Fibroblast of lung (primary cell): ENCODE data around the gene ZNF490. TPM values are rescaled to one million over a fixed set of nuclear protein-coding genes. Genes with fewer than 3 reads are reported as not detected.

Source experiments
- DNase-seq, 2 donors: peaks; one replicate each; pipeline versions ENCODE4 v3.0.0 to v3.0.0-alpha.2; 2010; ENCODE audit warnings: low read depth in 2 of 2
- H2AFZ ChIP-seq: 2 replicates; pipeline ENCODE4 v1.5.1; 2012; ENCODE audit warnings: low read length, control low read depth, inconsistent platforms
- H3K27ac ChIP-seq: 2 replicates; pipeline ENCODE4 v1.5.1; 2011; ENCODE audit warnings: low read length, control low read depth; ENCODE audit not compliant: insufficient read depth
- H3K27me3 ChIP-seq: 2 replicates; pipeline ENCODE4 v1.5.1; 2011; ENCODE audit warnings: mild to moderate bottlenecking, low read length; ENCODE audit not compliant: control insufficient read depth, insufficient read depth
- H3K36me3 ChIP-seq: 2 replicates; pipeline ENCODE4 v1.5.1; 2011; ENCODE audit warnings: low read length; ENCODE audit not compliant: control insufficient read depth, insufficient read depth
- H3K4me1 ChIP-seq: 2 replicates; pipeline ENCODE4 v1.5.1; 2011; ENCODE audit warnings: low read length; ENCODE audit not compliant: control insufficient read depth, insufficient read depth; ENCODE audit errors: extremely low read depth
- H3K4me2 ChIP-seq: 2 replicates; pipeline ENCODE4 v1.5.1; 2011; ENCODE audit warnings: low read length, control low read depth; ENCODE audit not compliant: insufficient read depth; ENCODE audit errors: extremely low read depth
- H3K4me3 ChIP-seq, 4 experiments: fragments of 200-600 bp in 1 of 4; sonication (generic) in 1 of 4; replicated peaks in 1 of 4; 2 replicates each; pipeline ENCODE4 v1.5.1; 2011 to 2016; ENCODE audit warnings: low read length in 4 of 4, low read depth in 3 of 4, mild to moderate bottlenecking in 3 of 4, control low read depth in 2 of 4, inconsistent platforms in 1 of 4, mixed read lengths in 1 of 4; ENCODE audit not compliant: insufficient read depth in 1 of 4; ENCODE audit errors: control extremely low read depth in 1 of 4
- H3K79me2 ChIP-seq: 2 replicates; pipeline ENCODE4 v1.5.1; 2012; ENCODE audit warnings: mild to moderate bottlenecking, low read length, inconsistent platforms; ENCODE audit not compliant: control insufficient read depth, insufficient read depth
- H3K9ac ChIP-seq: 2 replicates; pipeline ENCODE4 v1.5.1; 2011; ENCODE audit warnings: mild to moderate bottlenecking, low read length, control low read depth; ENCODE audit not compliant: insufficient read depth
- H3K9me3 ChIP-seq: 2 replicates; pipeline ENCODE4 v1.5.1; 2012; ENCODE audit warnings: low read depth, low read length; ENCODE audit not compliant: control insufficient read depth, insufficient read depth
- H4K20me1 ChIP-seq: 2 replicates; pipeline ENCODE4 v1.5.1; 2011; ENCODE audit warnings: low read length; ENCODE audit not compliant: control insufficient read depth, insufficient read depth; ENCODE audit errors: extremely low read depth
- CTCF ChIP-seq, 2 donors: IDR thresholded peaks in 1 of 2; conservative IDR thresholded peaks in 1 of 2; 1 replicate in 1 of 2; 2 replicates in 1 of 2; pipeline ENCODE4 v1.5.1; 2011 to 2012; ENCODE audit warnings: low read length in 2 of 2, control low read depth in 1 of 2, inconsistent platforms in 1 of 2, low read depth in 1 of 2, mild to moderate bottlenecking in 1 of 2
- EZH2 ChIP-seq: IDR thresholded peaks from 2 replicates; pipeline ENCODE4 v1.5.1; 2012; ENCODE audit warnings: low read length, control low read depth, mild to moderate bottlenecking; ENCODE audit errors: missing control alignments
- polyA plus RNA-seq, 2 donors: library from polyadenylated mRNA; depleted of rRNA in 1 of 2; stranded (reverse) in 1 of 2; unstranded in 1 of 2; fragments of >200 nt; gene quantifications; 2 replicates each; pipeline ENCODE4 v1.2.1, GENCODE V29; 2011 to 2012; ENCODE audit warnings: missing spikeins in 1 of 2
- total RNA-seq: library from RNA; depleted of rRNA; stranded (reverse); fragments of >200 nt; gene quantifications from 2 replicates; pipeline ENCODE4 v1.2.1, GENCODE V29; 2014

Gene ZNF490
- total and polyA plus RNA-seq, 2 donors (not counting 1 experiment from before 2014, with no cell fraction given): 3.9 to 16.8 TPM

- no peak for TF ChIP-seq CTCF (conservative IDR thresholded peaks at IDR 0.05 in 1 of 2, IDR thresholded peaks at IDR 0.05 in 1 of 2; ENCODE audit: low read depth in 1 of 2, low read length in 2 of 2)
- TF ChIP-seq EZH2: no peak
- Histone ChIP-seq H2AFZ (no peak overlapping the region), H3K79me2 (peaks cover 23% of the 10 kb centered on the region), H4K20me1 (no peaks in the 10 kb centered on the region), H3K27me3 (no peaks in the 10 kb centered on the region), H3K4me2 (no peak overlapping the region), H3K9me3 (no peaks in the 10 kb centered on the region), H3K9ac (no peak overlapping the region), H3K36me3 (no peaks in the 10 kb centered on the region), H3K27ac (no peak overlapping the region), H3K4me3 (no peak overlapping the region), H3K4me1 (no peaks in the 10 kb centered on the region)
- DNase-seq: no peak
Measured at GRCh38 chr19:12546068-12546467, 64.5 kb downstream of the ZNF490 start.

- Histone ChIP-seq H3K36me3 (no peaks in the 10 kb centered on the region), H3K79me2 (peaks cover 22% of the 10 kb centered on the region), H2AFZ (no peak overlapping the region), H3K4me1 (no peaks in the 10 kb centered on the region), H3K9ac (no peak overlapping the region), H4K20me1 (no peaks in the 10 kb centered on the region), H3K27me3 (no peaks in the 10 kb centered on the region), H3K4me2 (no peak overlapping the region), H3K4me3 (no peak overlapping the region), H3K9me3 (no peaks in the 10 kb centered on the region), H3K27ac (no peak overlapping the region)
- no peak for DNase-seq
- TF ChIP-seq EZH2 (no peak), CTCF (conservative IDR thresholded peaks at IDR 0.05 in 1 of 2, IDR thresholded peaks at IDR 0.05 in 1 of 2; ENCODE audit: low read depth in 1 of 2, low read length in 2 of 2) (no peak)
Measured at GRCh38 chr19:12545267-12545666, 65.3 kb downstream of the ZNF490 start.

- no peak for TF ChIP-seq EZH2
- no peaks in the 10 kb centered on the region for H3K4me1 ChIP-seq
- H2AFZ ChIP-seq: no peak overlapping the region
- H3K4me2 ChIP-seq: no peak overlapping the region
- no peaks in the 10 kb centered on the region for H3K27me3 ChIP-seq
- H3K36me3 ChIP-seq: no peaks in the 10 kb centered on the region
- H3K27ac ChIP-seq: no peak overlapping the region
- H3K9ac ChIP-seq: no peak overlapping the region
- DNase-seq: peak in 1 of 2 donors; percentile 90
- peaks cover 17% of the 10 kb centered on the region for H3K79me2 ChIP-seq
- no peaks in the 10 kb centered on the region for H3K9me3 ChIP-seq
- no peak overlapping the region for H3K4me3 ChIP-seq
- H4K20me1 ChIP-seq: no peaks in the 10 kb centered on the region
Measured at GRCh38 chr19:12544401-12544876, 66.2 kb downstream of the ZNF490 start.
